WTC11 (cell line): ENCODE results near the gene TOX2. TPM values are rescaled to one million over a fixed set of nuclear protein-coding genes. Genes with fewer than 3 reads are reported as not detected.

ENCODE experiments used
- ATAC-seq: fragments of 200-7000 bp; cut with Tn5 transposase; 2 replicates; pipeline ENCODE4 v1.10.0; 2021; ENCODE audit warnings: mild to moderate bottlenecking, moderate library complexity
- CTCF ChIA-PET: fragments of 300-600 bp; sonication (Branson Sonifier 250); formaldehyde crosslinking; loops from one replicate; lab custom pipeline; 2021; ENCODE audit warnings: antibody characterized with exemption; lab: Charles Lee
- POLR2A ChIA-PET: fragments of 350-600 bp; sonication (Branson Sonifier 250); formaldehyde crosslinking; loops from one replicate; lab custom pipeline; 2021; ENCODE audit warnings: antibody characterized with exemption; lab: Charles Lee
- DNase-seq: peaks from one replicate; pipeline ENCODE4 v3.0.0; 2021; ENCODE audit warnings: low spot score
- H3K27ac Mint-ChIP-seq: 2 replicates; pipeline ENCODE4 v1.8.0; 2021; ENCODE audit warnings: mixed read lengths
- H3K27me3 Mint-ChIP-seq: 2 replicates; pipeline ENCODE4 v1.8.0; 2021; ENCODE audit warnings: low read depth, mild to moderate bottlenecking, moderate library complexity, mixed read lengths
- H3K36me3 Mint-ChIP-seq: 2 replicates; pipeline ENCODE4 v1.8.0; 2021; ENCODE audit warnings: mixed read lengths
- H3K4me1 Mint-ChIP-seq: 2 replicates; pipeline ENCODE4 v1.8.0; 2022; ENCODE audit warnings: mixed read lengths
- H3K4me3 Mint-ChIP-seq: 2 replicates; pipeline ENCODE4 v1.8.0; 2021; ENCODE audit warnings: mild to moderate bottlenecking, moderate library complexity, mixed read lengths
- H3K9me3 Mint-ChIP-seq: 2 replicates; pipeline ENCODE4 v1.8.0; 2021; ENCODE audit warnings: mixed read lengths
- CBFB ChIP-seq: sonication (generic); formaldehyde crosslinking; IDR thresholded peaks from 2 replicates; pipeline ENCODE4 v1.8.1; 2022; ENCODE audit warnings: mild to moderate bottlenecking, low read depth, missing genetic modification reagents
- GRHL2 ChIP-seq: fragments of 250-450 bp; sonication (Bioruptor Pico); IDR thresholded peaks from 2 replicates; pipeline ENCODE4 v1.8.0; 2022; ENCODE audit warnings: mild to moderate bottlenecking, moderate library complexity; ENCODE audit not compliant: insufficient replicate concordance, severe bottlenecking
- IRF2 ChIP-seq: sonication (generic); formaldehyde crosslinking; IDR thresholded peaks from 2 replicates; pipeline ENCODE4 v1.8.0; 2022; ENCODE audit warnings: low read depth, missing genetic modification reagents, borderline replicate concordance
- MLX ChIP-seq: sonication (generic); formaldehyde crosslinking; IDR thresholded peaks from 2 replicates; pipeline ENCODE4 v1.8.1; 2023; ENCODE audit warnings: mild to moderate bottlenecking, missing genetic modification reagents, moderate library complexity
- PRRX2 ChIP-seq: fragments of 250-450 bp; sonication (Bioruptor Pico); IDR thresholded peaks from 2 replicates; pipeline ENCODE4 v1.8.0; 2021; ENCODE audit warnings: mild to moderate bottlenecking
- RELA ChIP-seq: sonication (generic); formaldehyde crosslinking; IDR thresholded peaks from 2 replicates; pipeline ENCODE4 v1.8.1; 2022; ENCODE audit warnings: missing genetic modification reagents, mild to moderate bottlenecking, borderline replicate concordance
- RORB ChIP-seq: fragments of 250-450 bp; sonication (Bioruptor Pico); IDR thresholded peaks from 2 replicates; pipeline ENCODE4 v1.9.0; 2021; ENCODE audit warnings: mild to moderate bottlenecking
- TEAD1 ChIP-seq: sonication (generic); formaldehyde crosslinking; IDR thresholded peaks from 2 replicates; pipeline ENCODE4 v1.8.0; 2022; ENCODE audit warnings: mild to moderate bottlenecking, missing genetic modification reagents
- ZBTB21 ChIP-seq: sonication (generic); formaldehyde crosslinking; IDR thresholded peaks from 2 replicates; pipeline ENCODE4 v1.8.1; 2023; ENCODE audit warnings: mild to moderate bottlenecking, missing genetic modification reagents, borderline replicate concordance
- ZNF219 ChIP-seq: sonication (generic); formaldehyde crosslinking; IDR thresholded peaks from 2 replicates; pipeline ENCODE4 v1.8.0; 2023; ENCODE audit warnings: missing genetic modification reagents, mild to moderate bottlenecking, borderline replicate concordance
- ZNF396 ChIP-seq: fragments of 250-450 bp; sonication (Bioruptor Pico); IDR thresholded peaks from 2 replicates; pipeline ENCODE4 v1.8.0; 2021; ENCODE audit warnings: mild to moderate bottlenecking, moderate library complexity, borderline replicate concordance
- ZNF425 ChIP-seq: fragments of 250-450 bp; sonication (Bioruptor Pico); conservative IDR thresholded peaks from 2 replicates; pipeline ENCODE4 v1.9.0; 2021; ENCODE audit warnings: mild to moderate bottlenecking
- total RNA-seq: library from RNA; stranded (reverse); gene quantifications from 3 replicates; pipeline ENCODE4 v1.2.3, GENCODE V29; 2021
- TF ChIP-seq, protein P1 (sequence below): sonication (generic); formaldehyde crosslinking; IDR thresholded peaks from 2 replicates; pipeline ENCODE4 v1.8.0; 2022; ENCODE audit warnings: missing genetic modification reagents
- TF ChIP-seq, protein P2 (sequence below): sonication (generic); formaldehyde crosslinking; IDR thresholded peaks from 2 replicates; pipeline ENCODE4 v1.8.1; 2023; ENCODE audit warnings: mild to moderate bottlenecking, missing genetic modification reagents
- TF ChIP-seq, protein P3 (sequence below): sonication (generic); formaldehyde crosslinking; IDR thresholded peaks from 2 replicates; pipeline ENCODE4 v1.8.0; 2022; ENCODE audit warnings: mild to moderate bottlenecking, missing genetic modification reagents
- TF ChIP-seq, protein P4 (sequence below): sonication (generic); formaldehyde crosslinking; IDR thresholded peaks from 2 replicates; pipeline ENCODE4 v1.8.1; 2022; ENCODE audit warnings: low read depth, mild to moderate bottlenecking, moderate library complexity, missing genetic modification reagents, borderline replicate concordance

TOX2 gene
- total RNA-seq, 1 experiment from 2014 or later = 3.4 TPM

DNA sequence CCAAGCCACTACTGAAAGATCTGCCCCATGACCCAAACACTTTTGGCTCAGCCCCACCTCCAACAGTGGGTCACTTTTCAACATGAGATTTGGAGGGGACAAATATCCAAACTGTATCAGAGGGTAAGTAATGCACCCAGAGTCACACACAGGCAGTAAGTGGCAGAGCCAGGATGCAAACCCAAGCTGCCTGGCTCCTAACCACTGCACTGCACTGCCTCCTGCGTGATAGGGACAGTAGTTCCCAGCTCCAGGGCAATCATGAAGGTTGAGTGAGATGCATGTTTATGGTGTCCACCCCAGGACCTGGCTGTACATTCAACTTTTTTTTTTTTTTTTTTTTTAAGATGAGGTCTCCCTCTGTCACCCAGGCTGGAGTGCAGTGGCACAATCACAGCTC lies 88.2 kb downstream of the TOX2 start:
- H3K9me3 Mint-ChIP-seq = peaks cover 5% of the 10 kb centered on the region
- ATAC-seq (no peak), DNase-seq (no peak)
- no peak for TF ChIP-seq ZNF396
- no peaks in the 10 kb centered on the region for H3K4me1 Mint-ChIP-seq
- H3K36me3 Mint-ChIP-seq = no peaks in the 10 kb centered on the region
- POLR2A ChIA-PET = no interaction called here
- H3K27ac Mint-ChIP-seq = no peak overlapping the region
- no peaks in the 10 kb centered on the region; the same call in 1 of the 2 replicates for H3K27me3 Mint-ChIP-seq
- CTCF ChIA-PET = no interaction called here
- H3K4me3 Mint-ChIP-seq = no peak overlapping the region

- ChIA-PET CTCF (interaction anchor here (0.6 kb wide), 1 partner anchor 23 kb away, joined by 4 read pairs; no protein-coding TSS in a partner anchor), POLR2A (no interaction called here)
- no peak for TF ChIP-seq ZNF396
- TF ChIP-seq, protein P1, sequence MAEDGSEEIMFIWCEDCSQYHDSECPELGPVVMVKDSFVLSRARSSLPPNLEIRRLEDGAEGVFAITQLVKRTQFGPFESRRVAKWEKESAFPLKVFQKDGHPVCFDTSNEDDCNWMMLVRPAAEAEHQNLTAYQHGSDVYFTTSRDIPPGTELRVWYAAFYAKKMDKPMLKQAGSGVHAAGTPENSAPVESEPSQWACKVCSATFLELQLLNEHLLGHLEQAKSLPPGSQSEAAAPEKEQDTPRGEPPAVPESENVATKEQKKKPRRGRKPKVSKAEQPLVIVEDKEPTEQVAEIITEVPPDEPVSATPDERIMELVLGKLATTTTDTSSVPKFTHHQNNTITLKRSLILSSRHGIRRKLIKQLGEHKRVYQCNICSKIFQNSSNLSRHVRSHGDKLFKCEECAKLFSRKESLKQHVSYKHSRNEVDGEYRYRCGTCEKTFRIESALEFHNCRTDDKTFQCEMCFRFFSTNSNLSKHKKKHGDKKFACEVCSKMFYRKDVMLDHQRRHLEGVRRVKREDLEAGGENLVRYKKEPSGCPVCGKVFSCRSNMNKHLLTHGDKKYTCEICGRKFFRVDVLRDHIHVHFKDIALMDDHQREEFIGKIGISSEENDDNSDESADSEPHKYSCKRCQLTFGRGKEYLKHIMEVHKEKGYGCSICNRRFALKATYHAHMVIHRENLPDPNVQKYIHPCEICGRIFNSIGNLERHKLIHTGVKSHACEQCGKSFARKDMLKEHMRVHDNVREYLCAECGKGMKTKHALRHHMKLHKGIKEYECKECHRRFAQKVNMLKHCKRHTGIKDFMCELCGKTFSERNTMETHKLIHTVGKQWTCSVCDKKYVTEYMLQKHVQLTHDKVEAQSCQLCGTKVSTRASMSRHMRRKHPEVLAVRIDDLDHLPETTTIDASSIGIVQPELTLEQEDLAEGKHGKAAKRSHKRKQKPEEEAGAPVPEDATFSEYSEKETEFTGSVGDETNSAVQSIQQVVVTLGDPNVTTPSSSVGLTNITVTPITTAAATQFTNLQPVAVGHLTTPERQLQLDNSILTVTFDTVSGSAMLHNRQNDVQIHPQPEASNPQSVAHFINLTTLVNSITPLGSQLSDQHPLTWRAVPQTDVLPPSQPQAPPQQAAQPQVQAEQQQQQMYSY (CRISPR knock-in tag) = no peak
- TF ChIP-seq, protein P2, sequence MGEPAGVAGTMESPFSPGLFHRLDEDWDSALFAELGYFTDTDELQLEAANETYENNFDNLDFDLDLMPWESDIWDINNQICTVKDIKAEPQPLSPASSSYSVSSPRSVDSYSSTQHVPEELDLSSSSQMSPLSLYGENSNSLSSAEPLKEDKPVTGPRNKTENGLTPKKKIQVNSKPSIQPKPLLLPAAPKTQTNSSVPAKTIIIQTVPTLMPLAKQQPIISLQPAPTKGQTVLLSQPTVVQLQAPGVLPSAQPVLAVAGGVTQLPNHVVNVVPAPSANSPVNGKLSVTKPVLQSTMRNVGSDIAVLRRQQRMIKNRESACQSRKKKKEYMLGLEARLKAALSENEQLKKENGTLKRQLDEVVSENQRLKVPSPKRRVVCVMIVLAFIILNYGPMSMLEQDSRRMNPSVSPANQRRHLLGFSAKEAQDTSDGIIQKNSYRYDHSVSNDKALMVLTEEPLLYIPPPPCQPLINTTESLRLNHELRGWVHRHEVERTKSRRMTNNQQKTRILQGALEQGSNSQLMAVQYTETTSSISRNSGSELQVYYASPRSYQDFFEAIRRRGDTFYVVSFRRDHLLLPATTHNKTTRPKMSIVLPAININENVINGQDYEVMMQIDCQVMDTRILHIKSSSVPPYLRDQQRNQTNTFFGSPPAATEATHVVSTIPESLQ (CRISPR knock-in tag) = no peak
- TF ChIP-seq, protein P3, sequence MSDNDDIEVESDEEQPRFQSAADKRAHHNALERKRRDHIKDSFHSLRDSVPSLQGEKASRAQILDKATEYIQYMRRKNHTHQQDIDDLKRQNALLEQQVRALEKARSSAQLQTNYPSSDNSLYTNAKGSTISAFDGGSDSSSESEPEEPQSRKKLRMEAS (CRISPR knock-in tag) = no peak
- no peak for TF ChIP-seq PRRX2
- TF ChIP-seq GRHL2 (CRISPR knock-in tag) = no peak
- no peak for TF ChIP-seq TEAD1 (CRISPR knock-in tag)
- TF ChIP-seq IRF2 (CRISPR knock-in tag) = no peak
- no peak for TF ChIP-seq RORB (CRISPR knock-in tag)
- no peak for TF ChIP-seq ZNF219 (CRISPR knock-in tag)
- TF ChIP-seq, protein P4, sequence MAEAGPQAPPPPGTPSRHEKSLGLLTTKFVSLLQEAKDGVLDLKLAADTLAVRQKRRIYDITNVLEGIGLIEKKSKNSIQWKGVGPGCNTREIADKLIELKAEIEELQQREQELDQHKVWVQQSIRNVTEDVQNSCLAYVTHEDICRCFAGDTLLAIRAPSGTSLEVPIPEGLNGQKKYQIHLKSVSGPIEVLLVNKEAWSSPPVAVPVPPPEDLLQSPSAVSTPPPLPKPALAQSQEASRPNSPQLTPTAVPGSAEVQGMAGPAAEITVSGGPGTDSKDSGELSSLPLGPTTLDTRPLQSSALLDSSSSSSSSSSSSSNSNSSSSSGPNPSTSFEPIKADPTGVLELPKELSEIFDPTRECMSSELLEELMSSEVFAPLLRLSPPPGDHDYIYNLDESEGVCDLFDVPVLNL (CRISPR knock-in tag) = no peak
- TF ChIP-seq RELA (CRISPR knock-in tag) = no peak
- TF ChIP-seq CBFB (CRISPR knock-in tag) = no peak
- TF ChIP-seq MLX (CRISPR knock-in tag) = no peak
- no peak for TF ChIP-seq ZBTB21 (CRISPR knock-in tag)
- TF ChIP-seq ZNF425 (CRISPR knock-in tag) = no peak
- TF ChIP-seq, all 79 proteins: peak for 0
These were observed 89.0 kb downstream of the TOX2 start for GRCh38 chr20:44003609-44004008.

More at GRCh38 chr20:44003609-44004008, 89.0 kb downstream of the TOX2 start:
- Mint-ChIP-seq H3K27me3 (no peaks in the 10 kb centered on the region; the same call in 1 of the 2 replicates), H3K36me3 (no peaks in the 10 kb centered on the region), H3K27ac (no peak overlapping the region), H3K4me1 (no peaks in the 10 kb centered on the region), H3K4me3 (no peak overlapping the region), H3K9me3 (peaks cover 5% of the 10 kb centered on the region)
- ATAC-seq = no peak
- no peak for DNase-seq
